Measurements from ENCODE around the gene DPYD.

DPYD gene

DNA sequence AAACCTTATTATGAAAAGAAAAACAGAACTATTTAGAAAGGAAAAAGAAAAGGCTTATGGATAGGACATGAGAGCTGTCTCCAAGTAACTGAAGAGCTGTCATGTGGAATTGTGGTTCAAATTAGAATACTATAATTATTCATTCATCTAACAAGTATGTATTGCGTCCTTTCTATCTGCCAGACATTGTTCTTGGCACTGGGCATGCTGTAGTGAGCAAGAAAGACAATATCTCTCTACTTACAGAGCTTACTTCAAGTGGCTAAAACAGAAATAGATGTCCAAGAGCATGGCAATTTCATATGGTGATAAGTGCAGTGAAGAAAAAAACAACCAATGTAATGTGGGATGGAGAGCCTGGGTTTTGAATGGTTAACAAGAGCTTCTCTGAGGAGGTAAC is 413.0 kb downstream of the DPYD start:
- no peak for DNase-seq

DNA sequence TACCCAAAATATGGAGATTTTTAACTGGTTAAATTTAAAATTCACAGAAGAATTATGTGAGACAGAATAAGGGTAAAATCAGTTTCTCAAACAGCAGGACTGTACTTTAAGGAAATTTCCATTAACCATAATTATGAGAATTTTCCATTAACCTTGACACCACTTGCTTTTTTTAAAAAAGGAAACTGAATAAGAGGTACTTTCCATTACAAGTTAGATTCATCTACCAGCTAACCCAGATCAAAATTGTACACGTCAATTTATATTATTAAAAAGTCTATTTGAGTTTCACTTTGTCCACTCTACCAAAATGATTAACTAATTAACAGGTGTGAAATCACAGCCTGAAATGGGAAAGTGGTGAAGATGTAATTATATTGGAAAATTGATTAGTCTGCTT is 414.5 kb downstream of the DPYD start:
- DNase-seq, result no peak

DNA sequence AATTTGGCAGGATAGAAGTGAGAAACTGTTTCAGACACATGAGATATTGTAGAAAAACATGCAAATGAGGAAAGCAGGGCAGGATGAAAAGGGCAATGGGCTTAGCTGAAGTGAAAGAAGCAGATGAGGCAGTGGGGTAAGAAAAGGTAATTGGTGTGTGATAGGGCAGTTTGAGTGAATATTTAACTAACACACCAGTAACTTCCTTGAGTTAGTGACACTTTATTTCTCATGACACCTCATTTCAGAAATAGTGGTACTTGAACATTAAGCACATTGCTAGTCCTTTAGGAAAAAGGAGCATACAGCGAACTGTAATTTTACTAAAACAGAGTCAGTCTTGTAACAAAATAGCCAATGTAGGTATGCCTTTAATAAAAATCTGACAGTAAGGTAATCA is 415.0 kb downstream of the DPYD start:
- no peak for DNase-seq

DNA sequence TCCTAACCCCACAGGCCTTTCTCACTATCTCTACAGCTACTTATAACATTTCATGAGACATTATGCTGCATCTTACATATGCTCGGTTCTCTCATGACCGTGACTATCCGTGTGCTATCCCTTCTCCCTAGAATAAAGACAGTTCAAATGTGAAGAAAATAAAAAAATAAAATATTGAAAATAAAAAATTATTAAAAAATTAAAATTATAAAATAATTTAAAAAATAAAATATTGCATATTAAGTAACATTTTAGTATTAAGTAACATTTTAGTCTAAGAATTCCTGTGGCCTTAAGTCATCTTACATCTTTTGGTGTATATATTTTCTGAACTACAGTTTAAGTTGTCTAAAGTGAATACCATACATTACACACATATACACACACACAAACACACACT is 415.5 kb downstream of the DPYD start:
- no peak for DNase-seq

DNA sequence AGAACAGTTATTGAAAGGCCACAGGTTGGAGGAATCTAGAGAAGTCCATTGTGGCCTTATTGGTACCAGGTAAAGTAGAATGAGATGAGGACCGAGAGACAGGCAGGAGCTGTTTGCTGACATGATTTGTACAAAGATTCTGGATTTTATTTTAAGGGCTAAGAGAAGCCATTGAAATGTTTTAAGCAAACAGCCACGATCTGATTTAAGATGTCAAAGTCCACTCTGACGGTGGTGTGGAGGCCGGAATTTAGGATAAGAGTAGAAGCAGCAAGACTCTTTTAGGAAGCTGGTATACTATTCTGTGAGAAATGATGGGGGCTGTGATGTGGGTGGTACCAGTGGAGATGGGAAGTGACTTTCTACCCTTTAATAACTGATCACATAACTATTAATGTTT is 418.5 kb downstream of the DPYD start:
- no peak for DNase-seq

DNA sequence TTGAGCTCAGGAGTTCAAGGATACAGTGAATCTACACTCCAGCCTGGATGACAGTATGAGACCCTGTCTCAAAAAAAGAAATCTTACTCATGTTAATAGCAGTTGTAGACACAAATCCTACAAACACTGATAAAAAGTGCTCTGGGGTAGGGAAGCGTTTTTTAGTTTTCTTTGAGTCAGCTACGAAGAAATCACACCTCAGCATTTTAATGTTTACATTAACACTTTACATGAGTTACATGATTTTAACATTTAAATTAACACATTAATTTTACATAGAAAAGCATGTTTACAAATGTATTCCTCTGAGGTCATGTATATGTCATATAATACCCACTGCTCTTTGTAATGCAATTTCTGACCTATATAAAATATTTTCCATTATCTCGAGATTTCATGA is 419.2 kb downstream of the DPYD start:
- no peak for DNase-seq

DNA sequence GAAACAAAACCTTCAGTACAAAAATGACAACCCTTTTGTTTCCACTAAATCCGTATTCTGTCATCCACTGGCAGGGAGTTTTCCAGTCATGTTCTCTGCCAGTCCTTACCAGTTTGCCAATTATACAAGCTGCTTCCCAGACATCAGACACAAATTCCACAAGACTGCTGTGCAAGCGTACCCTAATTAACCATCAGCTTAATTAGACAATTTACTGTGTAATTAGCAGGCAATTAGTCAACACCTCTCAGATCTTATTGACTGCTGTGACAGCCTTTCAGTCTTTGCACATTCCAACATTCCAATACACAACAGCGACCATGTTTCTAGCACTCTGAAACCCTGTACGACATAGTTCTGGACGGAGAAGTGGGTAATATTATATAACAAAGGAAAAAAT is 420.1 kb downstream of the DPYD start:
- no peak for DNase-seq

DNA sequence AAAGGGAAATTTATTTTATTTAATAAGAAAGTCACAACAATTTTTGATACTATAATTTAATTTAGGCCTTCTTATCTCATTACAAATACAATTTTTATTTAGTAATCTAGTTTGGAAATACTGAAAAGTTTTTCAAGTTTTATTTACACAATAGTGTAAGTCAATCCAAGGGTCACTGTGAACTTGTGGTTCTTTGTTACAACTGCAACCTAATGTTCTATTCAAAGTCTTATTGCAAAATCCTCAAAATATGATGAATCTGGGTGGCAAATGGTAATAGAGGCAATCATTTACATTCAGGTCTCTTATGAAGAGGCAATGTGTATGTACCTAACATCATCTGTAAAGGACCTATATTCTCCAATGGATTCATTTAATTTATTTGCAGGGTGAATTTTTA is 421.2 kb downstream of the DPYD start:
- no peak for DNase-seq

DNA sequence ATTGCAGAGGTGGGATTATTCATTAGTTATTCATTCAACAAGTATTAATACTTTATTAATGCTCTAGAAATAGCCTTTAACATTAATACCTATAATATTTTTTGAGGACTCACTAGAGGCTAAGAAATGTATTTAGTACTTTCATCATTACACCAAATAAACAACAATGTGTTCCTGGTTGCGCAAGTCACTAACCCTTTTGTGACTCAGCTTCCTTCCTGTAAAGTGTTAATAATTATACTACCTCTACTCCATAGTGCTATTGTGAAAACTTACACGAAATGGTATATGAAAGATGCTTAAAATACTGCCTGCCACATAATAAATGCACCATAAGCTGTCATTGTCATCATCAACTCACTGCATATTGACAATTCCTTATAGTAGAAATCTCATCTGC is 431.0 kb downstream of the DPYD start:
- no peak for DNase-seq

DNA sequence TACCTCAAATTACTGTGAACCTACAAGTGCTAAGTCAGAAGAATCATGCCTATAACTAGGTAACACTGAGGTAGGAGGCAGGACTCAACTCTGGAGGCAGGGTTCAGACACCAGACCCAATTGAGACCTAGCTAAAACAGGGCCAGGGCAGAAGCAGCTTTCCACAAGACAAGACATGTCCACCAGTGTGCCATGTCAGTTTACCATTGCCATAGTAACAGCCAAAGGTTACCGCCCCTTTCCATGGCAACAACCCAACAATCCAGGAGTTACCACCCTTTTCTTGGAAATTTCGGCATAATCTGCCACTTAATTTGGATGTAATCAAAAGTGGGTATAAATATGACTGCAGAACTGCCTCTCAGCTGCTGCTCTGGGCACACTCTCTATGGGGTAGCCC is 432.3 kb downstream of the DPYD start:
- no peak for DNase-seq

DNA sequence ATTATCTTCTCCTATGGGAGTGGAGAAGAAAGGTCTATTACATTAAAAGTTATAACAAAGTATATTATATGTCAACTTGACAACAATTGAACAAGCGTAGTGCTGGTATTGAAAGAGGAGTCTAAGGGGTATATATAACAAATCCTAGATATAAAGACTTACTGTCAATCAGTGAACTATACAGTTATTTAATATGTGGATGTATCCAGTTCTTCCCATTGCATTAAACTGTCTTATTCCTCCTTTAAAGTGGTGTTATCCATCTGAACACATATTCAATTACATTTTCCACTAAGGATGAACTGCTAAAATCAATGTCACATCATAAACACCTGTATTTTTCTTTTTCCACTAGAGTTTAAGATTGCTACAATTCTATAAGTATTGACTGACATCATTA is 438.8 kb downstream of the DPYD start:
- DNase-seq, result no peak

DNA sequence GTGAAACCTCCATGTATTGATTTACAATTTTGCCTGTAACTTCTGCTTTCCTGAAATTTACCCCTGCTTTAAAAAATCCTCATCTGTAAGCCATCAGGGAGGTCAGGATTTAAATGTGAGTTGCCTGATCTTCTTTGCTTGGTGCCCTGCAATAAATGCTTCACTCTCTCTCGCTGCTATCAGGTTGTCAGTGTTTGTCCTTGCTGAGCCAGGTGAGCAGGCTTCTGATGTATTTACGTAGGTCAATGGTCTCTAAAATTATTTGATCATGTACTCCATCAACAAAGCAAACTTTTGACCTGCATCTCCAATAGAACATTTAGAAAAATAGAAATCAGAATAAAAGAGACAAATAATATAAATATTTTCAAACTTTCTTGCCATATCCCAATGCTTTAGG is 453.4 kb downstream of the DPYD start:
- no peak for DNase-seq

DNA sequence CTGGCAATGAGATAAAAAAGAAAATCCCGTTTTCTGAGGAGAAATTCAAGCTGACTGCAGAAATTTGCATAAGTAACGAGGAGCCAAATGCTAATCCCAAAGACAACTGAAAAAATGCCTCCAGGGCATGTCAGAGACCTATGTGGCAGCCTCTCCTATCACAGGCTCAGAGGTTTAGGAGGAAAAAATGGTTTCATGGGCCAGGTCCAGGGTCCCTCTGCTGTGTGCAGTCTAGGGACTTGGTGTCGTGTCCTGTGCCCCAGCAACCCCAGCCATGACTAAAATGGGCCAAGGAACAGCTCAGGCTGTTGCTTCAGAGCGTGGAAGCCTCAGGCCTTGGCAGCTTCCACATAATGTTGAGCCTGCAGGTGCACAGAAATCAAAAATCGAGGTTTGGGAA is 456.5 kb downstream of the DPYD start:
- DNase-seq, result no peak

DNA sequence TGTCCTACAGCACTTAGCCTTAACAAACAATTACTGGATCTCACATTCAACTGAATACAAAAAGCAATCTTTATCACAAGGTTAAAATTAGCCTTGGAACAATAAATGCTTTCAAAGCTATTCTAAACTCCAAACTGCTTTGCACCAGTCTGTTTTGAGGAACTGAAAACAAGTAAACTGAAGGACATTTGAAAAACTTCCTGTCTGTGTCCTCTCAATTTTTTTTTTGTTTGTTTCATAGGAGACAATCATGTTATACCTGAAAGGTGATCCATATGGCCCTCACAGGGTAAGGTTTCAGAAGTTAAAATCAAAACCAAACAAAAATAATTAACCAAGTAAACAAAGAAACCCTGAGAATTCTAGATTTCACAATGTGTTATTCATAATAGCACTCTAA is 459.1 kb downstream of the DPYD start:
- DNase-seq, result no peak

DNA sequence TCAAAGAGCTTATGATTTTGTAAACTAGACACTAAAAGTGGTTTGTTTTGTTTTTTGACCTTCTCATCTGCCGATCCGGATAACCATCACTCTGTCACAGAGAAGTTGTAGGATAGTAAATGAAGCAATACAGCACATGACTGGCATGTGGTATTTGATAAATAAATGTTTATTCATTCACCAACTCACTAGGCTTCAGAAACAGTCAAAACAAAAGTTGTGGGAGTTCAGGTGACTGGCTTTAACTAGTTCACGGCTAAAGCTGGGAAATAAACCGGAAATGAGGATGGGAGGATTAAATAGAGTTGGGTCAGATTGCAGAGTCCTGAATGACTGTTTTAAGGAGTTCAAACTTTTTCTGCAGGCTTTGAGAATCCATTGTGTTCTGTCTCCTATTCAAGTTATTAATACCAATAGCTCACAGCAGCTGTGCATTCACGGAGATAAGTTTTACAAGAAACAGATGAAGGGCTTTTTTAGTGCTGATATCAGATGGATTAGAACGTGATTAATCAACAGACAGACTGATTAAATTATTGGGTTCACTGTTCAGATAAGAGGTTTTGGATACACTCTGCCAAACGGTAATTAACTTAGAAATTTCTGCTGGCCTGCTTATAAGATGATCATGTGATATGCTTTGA is 463.3 kb downstream of the DPYD start:
- no peak for DNase-seq

DNA sequence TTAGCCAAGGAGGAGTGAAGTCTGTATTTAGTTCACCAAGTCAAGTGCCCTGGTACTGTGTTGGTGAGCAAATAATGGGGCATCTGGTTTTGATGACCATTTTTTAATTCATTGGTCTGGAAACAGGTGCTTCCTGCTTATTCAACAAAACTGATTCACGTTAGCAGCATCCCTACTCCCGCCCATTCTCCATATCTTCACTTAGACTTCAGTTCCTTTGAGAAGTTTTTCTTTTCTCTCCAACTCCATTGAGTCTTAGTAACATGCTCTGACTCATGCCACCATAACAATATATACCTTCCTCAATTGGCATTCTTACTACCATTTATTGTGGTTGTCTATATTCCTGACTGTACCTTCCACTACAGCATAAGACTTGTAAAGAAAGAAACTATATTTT is 468.9 kb downstream of the DPYD start:
- no peak for DNase-seq

DNA sequence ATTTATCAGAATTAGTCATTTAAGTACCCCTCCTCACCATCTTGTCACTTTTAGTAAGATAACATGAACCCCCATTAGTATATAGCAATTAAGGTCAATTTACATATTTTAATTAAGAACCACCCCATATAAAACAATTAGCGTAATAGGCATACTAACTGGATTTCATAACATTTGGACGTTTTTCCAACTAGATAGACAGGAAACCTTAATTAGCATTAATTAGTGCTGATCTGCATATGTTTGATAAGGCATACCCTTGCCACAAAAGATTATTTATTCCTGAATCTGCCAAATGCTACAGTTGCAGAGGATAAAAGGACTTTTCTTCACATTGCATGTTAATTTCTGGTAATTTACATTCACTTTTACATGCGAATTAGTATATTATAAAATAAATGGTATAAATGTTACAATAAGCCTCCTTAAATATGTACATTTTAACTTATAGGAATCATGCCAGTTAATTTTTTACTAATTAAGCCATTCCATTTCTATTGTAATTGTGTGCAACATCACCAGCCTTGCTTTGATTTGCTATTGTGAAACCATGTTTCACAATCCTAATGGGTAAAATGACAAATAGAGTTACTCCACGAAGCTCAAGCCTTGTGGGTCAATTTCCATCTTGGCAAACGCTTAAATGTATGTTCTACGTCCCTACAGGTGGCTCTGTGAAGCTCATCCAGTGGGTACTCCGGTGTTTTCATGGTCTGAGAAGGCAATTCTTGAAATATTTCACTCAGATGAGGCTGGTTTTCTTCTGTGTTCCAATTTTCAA is 469.6 kb downstream of the DPYD start:
- DNase-seq, result no peak

DNA sequence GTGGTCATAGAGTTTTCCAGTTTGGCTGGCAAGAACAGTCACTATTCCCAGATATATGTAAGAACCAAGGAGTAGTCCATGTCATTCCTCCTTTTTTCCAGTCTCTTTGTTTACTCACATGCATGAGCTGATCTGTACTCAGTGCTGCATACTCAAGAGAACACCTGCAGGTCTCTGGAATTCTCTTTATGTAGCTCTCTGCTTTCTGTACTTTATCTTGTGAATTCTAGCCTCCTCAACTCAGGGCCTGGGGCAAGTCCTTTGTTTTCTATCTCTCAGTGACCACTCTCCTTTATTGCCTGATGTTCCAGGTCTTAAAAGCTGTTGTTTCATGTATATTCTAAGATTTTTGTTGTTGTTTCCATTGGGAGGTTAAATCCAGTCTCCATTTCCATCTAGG is 478.9 kb downstream of the DPYD start:
- no peak for DNase-seq

DNA sequence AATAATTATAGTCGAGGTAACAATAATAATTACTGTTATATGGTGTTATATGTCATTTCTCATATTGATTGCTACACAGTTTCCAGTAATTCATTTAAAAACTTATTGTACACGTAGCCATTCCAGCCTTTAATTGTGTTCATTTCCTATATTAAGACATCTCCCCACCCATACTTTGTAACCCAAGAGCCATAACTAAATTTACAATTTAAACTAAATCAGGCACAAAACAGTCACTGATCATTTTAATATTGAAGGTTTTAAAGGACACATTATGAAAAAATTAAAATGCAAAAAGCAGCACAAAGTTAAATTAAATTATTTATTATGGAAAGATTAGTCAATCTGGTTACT is 487.0 kb downstream of the DPYD start:
- DNase-seq, result no peak

DNA sequence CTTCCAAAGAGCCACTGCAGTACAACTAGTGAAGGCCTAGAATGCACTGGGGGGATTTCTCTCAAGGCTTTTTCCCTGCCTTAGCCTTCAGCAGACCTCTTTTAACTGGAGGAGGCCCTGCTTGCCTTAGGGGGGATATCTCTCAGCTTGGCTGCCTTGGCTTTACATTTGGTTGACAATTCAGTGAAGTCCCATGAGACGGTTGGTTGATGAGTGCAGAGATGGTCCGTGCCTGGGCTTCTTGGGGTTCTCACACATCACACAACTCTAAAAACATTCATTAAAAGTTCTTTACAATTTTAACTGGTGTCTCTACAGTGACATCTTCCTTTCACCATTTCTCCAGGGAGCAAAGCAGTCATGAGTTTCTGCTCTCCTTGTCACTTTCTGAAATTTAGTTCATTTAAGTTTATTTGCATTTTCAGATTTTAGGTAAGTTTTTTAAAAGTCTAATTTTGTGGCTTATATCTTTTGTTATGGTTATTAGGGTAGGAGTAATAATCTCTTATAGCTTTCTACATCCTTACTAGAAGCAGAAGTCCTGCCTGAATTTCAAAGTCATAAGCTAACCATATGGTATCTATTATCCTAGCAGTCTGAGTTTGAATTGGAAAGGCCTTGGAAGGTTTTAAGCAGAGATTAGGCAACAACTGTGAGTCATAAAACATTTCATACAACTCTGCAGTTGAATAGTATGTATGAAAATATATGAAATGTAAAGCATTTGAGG is 487.6 kb downstream of the DPYD start:
- DNase-seq, result no peak

DNA sequence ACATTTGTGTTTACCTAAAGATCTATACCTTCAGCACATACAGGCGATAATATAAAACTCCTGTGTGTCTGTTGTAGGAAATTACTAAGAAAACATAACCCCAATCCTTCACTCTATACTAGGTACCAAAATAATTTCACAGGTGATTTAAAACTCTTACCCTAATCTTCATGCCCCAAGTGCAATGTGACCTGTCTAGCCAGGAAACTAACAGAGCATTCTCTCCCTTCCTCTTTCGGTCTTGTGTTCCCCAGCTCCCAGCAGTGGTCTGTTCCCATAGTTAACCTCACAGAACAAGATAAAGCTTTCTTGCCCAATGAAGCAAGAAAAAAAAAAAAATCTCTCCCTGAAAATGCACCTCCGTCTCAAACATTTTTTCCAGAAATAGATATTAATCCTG is 493.5 kb downstream of the DPYD start:
- DNase-seq, result no peak

DNA sequence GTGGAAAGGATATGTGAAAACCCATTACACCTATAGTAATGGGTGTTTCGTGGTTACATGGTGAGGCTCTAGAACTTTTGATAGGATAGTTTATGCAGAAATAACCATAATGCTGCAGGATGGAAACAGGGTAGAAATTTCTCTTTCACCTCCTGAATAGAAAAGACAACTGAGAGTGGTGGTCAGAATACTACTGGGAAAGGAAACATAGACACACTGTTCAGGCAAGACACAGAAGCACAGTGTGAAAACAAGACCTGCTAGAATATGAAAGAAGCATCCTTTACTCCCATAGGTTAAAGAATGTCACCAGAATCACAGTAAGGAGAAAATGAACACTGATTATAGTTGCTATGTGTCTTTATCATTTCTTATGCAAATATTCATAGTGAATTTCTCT is 496.6 kb downstream of the DPYD start:
- DNase-seq, result no peak

DNA sequence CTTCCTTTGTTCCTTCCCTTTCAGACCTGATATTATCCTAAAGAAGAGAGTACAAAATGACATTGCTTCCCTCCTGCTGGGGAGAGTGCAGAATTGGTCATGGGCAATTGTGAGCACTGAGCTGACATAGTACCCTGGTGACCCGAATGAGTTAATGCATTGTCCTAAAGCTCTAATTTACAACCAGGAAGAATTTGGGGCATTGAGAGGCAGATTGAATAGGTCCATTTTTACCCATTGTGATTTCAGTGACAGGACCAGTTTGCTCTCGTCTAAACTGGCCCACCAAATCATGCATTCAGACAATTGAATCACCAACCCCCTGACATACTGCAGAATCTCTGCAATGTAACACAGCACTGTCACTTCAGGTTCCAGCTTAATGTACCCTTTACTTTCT is 497.4 kb downstream of the DPYD start:
- no peak for DNase-seq

DNA sequence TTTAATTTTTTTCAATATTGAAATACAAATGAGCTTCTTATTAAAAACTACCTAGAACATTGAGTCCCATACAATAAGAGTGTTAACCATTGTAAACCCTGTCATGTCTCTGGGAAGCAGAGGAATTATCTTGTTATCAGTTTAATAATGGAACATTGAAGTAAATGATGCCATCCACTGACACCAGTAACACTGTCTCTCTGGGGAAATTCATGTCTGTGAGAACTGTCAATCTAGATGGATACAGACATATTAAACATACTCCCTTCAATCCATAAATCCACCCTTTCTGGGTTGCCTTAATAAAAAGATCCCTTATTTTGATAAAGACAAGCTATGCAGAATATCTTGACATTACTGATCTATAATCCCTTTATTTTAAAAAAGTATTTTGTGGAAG is 503.2 kb downstream of the DPYD start:
- no peak for DNase-seq

Data from effector CD4-positive, alpha-beta T cell (primary cell).